ENCODE measurements around the gene ACTR1A.

- TF ChIP-seq, protein P1, sequence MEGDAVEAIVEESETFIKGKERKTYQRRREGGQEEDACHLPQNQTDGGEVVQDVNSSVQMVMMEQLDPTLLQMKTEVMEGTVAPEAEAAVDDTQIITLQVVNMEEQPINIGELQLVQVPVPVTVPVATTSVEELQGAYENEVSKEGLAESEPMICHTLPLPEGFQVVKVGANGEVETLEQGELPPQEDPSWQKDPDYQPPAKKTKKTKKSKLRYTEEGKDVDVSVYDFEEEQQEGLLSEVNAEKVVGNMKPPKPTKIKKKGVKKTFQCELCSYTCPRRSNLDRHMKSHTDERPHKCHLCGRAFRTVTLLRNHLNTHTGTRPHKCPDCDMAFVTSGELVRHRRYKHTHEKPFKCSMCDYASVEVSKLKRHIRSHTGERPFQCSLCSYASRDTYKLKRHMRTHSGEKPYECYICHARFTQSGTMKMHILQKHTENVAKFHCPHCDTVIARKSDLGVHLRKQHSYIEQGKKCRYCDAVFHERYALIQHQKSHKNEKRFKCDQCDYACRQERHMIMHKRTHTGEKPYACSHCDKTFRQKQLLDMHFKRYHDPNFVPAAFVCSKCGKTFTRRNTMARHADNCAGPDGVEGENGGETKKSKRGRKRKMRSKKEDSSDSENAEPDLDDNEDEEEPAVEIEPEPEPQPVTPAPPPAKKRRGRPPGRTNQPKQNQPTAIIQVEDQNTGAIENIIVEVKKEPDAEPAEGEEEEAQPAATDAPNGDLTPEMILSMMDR (IDR thresholded peaks at IDR 0.05; ENCODE audit: insufficient read depth, low read length, poor library complexity, severe bottlenecking): no peak
- TF ChIP-seq EZH2phosphoT487 (conservative IDR thresholded peaks at IDR 0.05; ENCODE audit: low read length): no peak
Observed at GRCh38 chr10:102437515-102437914, 65.0 kb downstream of the ACTR1A start.
